Mammary epithelial cell (primary cell): ENCODE measurements around the gene KCNRG.

Experiments
- EZH2 ChIP-seq: IDR thresholded peaks from 2 replicates; pipeline ENCODE4 v1.6.1; 2012; ENCODE audit warnings: low read length, inconsistent platforms, borderline replicate concordance
- TF ChIP-seq, protein P1 (sequence below), 2 donors: IDR thresholded peaks in 1 of 2; conservative IDR thresholded peaks in 1 of 2; 2 replicates each; pipeline ENCODE4 v1.5.1; 2011 to 2012; ENCODE audit warnings: inconsistent platforms in 2 of 2, low read length in 2 of 2, mild to moderate bottlenecking in 2 of 2, control low read depth in 1 of 2, low read depth in 1 of 2; ENCODE audit not compliant: insufficient read depth in 1 of 2; ENCODE audit errors: extremely low read depth in 1 of 2

DNA sequence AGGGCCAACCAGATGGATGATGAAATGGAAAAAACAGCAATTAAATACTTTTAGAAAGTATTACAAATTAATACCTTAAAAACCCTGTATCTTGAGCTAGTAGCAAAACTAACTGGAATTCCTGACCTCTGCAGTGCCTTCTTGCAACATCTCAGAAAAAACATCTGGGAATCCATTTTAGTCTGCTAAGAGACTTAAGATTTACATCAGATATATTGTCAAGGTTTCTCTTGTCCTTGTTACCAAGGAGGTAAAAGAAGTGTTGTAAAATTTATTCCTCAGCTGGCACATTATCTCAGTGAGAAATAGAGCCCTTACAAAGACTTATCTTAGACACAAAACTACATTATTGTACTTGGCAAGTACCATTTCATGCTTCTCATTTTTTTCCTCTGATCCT is 18.5 kb downstream of the KCNRG start:
- TF ChIP-seq, protein P1, sequence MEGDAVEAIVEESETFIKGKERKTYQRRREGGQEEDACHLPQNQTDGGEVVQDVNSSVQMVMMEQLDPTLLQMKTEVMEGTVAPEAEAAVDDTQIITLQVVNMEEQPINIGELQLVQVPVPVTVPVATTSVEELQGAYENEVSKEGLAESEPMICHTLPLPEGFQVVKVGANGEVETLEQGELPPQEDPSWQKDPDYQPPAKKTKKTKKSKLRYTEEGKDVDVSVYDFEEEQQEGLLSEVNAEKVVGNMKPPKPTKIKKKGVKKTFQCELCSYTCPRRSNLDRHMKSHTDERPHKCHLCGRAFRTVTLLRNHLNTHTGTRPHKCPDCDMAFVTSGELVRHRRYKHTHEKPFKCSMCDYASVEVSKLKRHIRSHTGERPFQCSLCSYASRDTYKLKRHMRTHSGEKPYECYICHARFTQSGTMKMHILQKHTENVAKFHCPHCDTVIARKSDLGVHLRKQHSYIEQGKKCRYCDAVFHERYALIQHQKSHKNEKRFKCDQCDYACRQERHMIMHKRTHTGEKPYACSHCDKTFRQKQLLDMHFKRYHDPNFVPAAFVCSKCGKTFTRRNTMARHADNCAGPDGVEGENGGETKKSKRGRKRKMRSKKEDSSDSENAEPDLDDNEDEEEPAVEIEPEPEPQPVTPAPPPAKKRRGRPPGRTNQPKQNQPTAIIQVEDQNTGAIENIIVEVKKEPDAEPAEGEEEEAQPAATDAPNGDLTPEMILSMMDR (conservative IDR thresholded peaks at IDR 0.05 in 1 of 2, IDR thresholded peaks at IDR 0.05 in 1 of 2; ENCODE audit: extremely low read depth in 1 of 2, insufficient read depth in 1 of 2, low read depth in 1 of 2, low read length in 2 of 2), result no peak
- no peak for TF ChIP-seq EZH2
